Sigmoid colon (tissue), 4 donors: ENCODE measurements around the gene BRD2.

Experiments
- EP300 ChIP-seq, 4 donors: sonication (generic); formaldehyde crosslinking; IDR thresholded peaks; one replicate each; pipeline ENCODE4 v1.6.1; 2017; ENCODE audit warnings: antibody characterized with exemption in 4 of 4
- POLR2A ChIP-seq, 2 donors: fragments of 450-650 bp; IDR thresholded peaks; one replicate each; pipeline ENCODE4 v1.6.1; 2016; ENCODE audit warnings: antibody characterized with exemption in 2 of 2, mild to moderate bottlenecking in 2 of 2, moderate library complexity in 2 of 2
- TF ChIP-seq, protein P1 (sequence below), 4 experiments: fragments of 450-650 bp in 3 of 4; fragments of 200-600 bp in 1 of 4; IDR thresholded peaks; one replicate each; pipeline ENCODE4 v1.5.1; 2016 to 2019; ENCODE audit warnings: antibody characterized with exemption in 4 of 4, mild to moderate bottlenecking in 3 of 4, moderate library complexity in 2 of 4

DNA sequence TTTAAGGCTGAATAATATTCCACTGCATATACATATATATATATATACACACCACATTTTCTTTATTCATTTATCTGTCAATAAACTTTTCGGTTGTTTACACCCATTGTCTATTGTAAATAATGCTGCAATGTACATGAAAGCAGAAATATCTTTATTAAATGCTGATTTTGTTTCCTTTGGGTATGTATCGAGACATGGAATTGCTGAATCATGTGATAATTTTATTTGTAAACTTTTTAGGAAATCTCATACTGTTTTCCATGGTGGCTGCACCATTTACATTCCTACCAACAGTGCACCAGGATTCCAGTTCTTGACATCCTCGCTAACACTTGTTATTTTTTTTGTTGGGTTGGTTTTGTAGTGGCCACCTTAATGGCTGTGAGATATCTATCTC, 55.1 kb downstream of the BRD2 start:
- no peak for TF ChIP-seq EP300 (IDR thresholded peaks at IDR 0.05)
- TF ChIP-seq POLR2A (IDR thresholded peaks at IDR 0.05): no peak
- TF ChIP-seq, protein P1, sequence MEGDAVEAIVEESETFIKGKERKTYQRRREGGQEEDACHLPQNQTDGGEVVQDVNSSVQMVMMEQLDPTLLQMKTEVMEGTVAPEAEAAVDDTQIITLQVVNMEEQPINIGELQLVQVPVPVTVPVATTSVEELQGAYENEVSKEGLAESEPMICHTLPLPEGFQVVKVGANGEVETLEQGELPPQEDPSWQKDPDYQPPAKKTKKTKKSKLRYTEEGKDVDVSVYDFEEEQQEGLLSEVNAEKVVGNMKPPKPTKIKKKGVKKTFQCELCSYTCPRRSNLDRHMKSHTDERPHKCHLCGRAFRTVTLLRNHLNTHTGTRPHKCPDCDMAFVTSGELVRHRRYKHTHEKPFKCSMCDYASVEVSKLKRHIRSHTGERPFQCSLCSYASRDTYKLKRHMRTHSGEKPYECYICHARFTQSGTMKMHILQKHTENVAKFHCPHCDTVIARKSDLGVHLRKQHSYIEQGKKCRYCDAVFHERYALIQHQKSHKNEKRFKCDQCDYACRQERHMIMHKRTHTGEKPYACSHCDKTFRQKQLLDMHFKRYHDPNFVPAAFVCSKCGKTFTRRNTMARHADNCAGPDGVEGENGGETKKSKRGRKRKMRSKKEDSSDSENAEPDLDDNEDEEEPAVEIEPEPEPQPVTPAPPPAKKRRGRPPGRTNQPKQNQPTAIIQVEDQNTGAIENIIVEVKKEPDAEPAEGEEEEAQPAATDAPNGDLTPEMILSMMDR (IDR thresholded peaks at IDR 0.05): no peak
